H9 (cell line): Measurements from ENCODE around the gene TIMM9. TPM values are rescaled to one million over a fixed set of nuclear protein-coding genes. Genes with fewer than 3 reads are reported as not detected.

Experiments used
- DNase-seq: peaks from one replicate; pipeline ENCODE4 v3.0.0-alpha.2; 2017
- H2AFZ ChIP-seq: one replicate; pipeline ENCODE4 v1.6.1; 2013; ENCODE audit warnings: mild to moderate bottlenecking, low read length, control low read depth, moderate library complexity
- H2AK5ac ChIP-seq: 2 replicates; pipeline ENCODE4 v1.6.1; 2013; ENCODE audit warnings: low read length, control low read depth, mixed read lengths; ENCODE audit not compliant: insufficient read length
- H2BK120ac ChIP-seq: one replicate; pipeline ENCODE4 v1.6.1; 2013; ENCODE audit warnings: low read depth, mild to moderate bottlenecking, low read length, control low read depth, inconsistent platforms; ENCODE audit not compliant: poor library complexity, severe bottlenecking
- H2BK12ac ChIP-seq: 2 replicates; pipeline ENCODE4 v1.6.1; 2013; ENCODE audit warnings: low read length, control low read depth, mixed read lengths, low read depth; ENCODE audit not compliant: insufficient read length
- H2BK15ac ChIP-seq: 2 replicates; pipeline ENCODE4 v1.6.1; 2013; ENCODE audit warnings: low read depth, low read length, control low read depth
- H2BK20ac ChIP-seq: one replicate; pipeline ENCODE4 v1.6.1; 2013; ENCODE audit warnings: low read depth, mild to moderate bottlenecking, low read length, control low read depth, inconsistent platforms; ENCODE audit not compliant: poor library complexity, severe bottlenecking
- H2BK5ac ChIP-seq: 2 replicates; pipeline ENCODE4 v1.6.1; 2013; ENCODE audit warnings: low read length, control low read depth, mixed read lengths; ENCODE audit not compliant: insufficient read length
- H3K14ac ChIP-seq: 2 replicates; pipeline ENCODE4 v1.6.1; 2013; ENCODE audit warnings: low read length, control low read depth; ENCODE audit not compliant: insufficient read depth
- H3K18ac ChIP-seq: 2 replicates; pipeline ENCODE4 v1.6.1; 2013; ENCODE audit warnings: low read depth, mild to moderate bottlenecking, mixed read lengths, low read length, control low read depth; ENCODE audit not compliant: insufficient read length
- H3K23ac ChIP-seq: 2 replicates; pipeline ENCODE4 v1.6.1; 2013; ENCODE audit warnings: low read length, control low read depth, mixed read lengths, low read depth; ENCODE audit not compliant: insufficient read length
- H3K23me2 ChIP-seq: 2 replicates; pipeline ENCODE4 v1.6.1; 2013; ENCODE audit warnings: low read depth, mild to moderate bottlenecking, mixed read lengths, low read length, control low read depth; ENCODE audit not compliant: insufficient read length, poor library complexity, severe bottlenecking
- H3K27ac ChIP-seq: 2 replicates; pipeline ENCODE4 v1.5.1; 2013; ENCODE audit warnings: low read length, control low read depth, mixed read lengths, low read depth; ENCODE audit not compliant: insufficient read length
- H3K27me3 ChIP-seq: 2 replicates; pipeline ENCODE4 v1.6.1; 2013; ENCODE audit warnings: low read length, control low read depth, inconsistent platforms; ENCODE audit not compliant: insufficient read depth
- H3K4ac ChIP-seq: 2 replicates; pipeline ENCODE4 v1.6.1; 2013; ENCODE audit warnings: low read depth, mild to moderate bottlenecking, control low read depth, inconsistent platforms, low read length, moderate library complexity
- H3K4me1 ChIP-seq: 2 replicates; pipeline ENCODE4 v1.6.1; 2013; ENCODE audit warnings: low read length, control low read depth, inconsistent platforms; ENCODE audit not compliant: insufficient read depth
- H3K4me2 ChIP-seq: 2 replicates; pipeline ENCODE4 v1.6.1; 2013; ENCODE audit warnings: low read length, control low read depth, mixed read lengths; ENCODE audit not compliant: insufficient read length, insufficient read depth
- H3K56ac ChIP-seq: 2 replicates; pipeline ENCODE4 v1.6.1; 2013; ENCODE audit warnings: low read depth, mild to moderate bottlenecking, mixed read lengths, low read length, control low read depth; ENCODE audit not compliant: insufficient read length
- H3K79me1 ChIP-seq: 2 replicates; pipeline ENCODE4 v1.6.1; 2013; ENCODE audit warnings: low read depth, mild to moderate bottlenecking, moderate library complexity, low read length, control low read depth, inconsistent platforms; ENCODE audit not compliant: insufficient read depth, poor library complexity, severe bottlenecking
- H3K79me2 ChIP-seq: 2 replicates; pipeline ENCODE4 v1.6.1; 2013; ENCODE audit warnings: low read length, control low read depth, inconsistent platforms; ENCODE audit not compliant: insufficient read depth
- H3K9ac ChIP-seq: 2 replicates; pipeline ENCODE4 v1.6.1; 2013; ENCODE audit warnings: low read length, control low read depth, mixed read lengths; ENCODE audit not compliant: insufficient read length; ENCODE audit errors: extremely low read depth
- H3K9me3 ChIP-seq: one replicate; pipeline ENCODE4 v1.6.1; 2013; ENCODE audit warnings: low read depth, low read length, inconsistent platforms; ENCODE audit not compliant: control insufficient read depth
- H3T11ph ChIP-seq: one replicate; pipeline ENCODE4 v1.6.1; 2013; ENCODE audit warnings: mild to moderate bottlenecking, low read length, control low read depth, inconsistent platforms
- H4K20me1 ChIP-seq: one replicate; pipeline ENCODE4 v1.6.1; 2013; ENCODE audit not compliant: control insufficient read depth, insufficient read length, insufficient read depth
- H4K5ac ChIP-seq: 2 replicates; pipeline ENCODE4 v1.6.1; 2013; ENCODE audit warnings: low read depth, mild to moderate bottlenecking, mixed read lengths, low read length, control low read depth; ENCODE audit not compliant: insufficient read length
- H4K8ac ChIP-seq: replicated peaks from 2 replicates; pipeline ENCODE4 v1.6.1; 2013; ENCODE audit warnings: low read length, control low read depth, mixed read lengths, low read depth; ENCODE audit not compliant: insufficient read length
- H4K91ac ChIP-seq: 2 replicates; pipeline ENCODE4 v1.6.1; 2013; ENCODE audit warnings: low read depth, mild to moderate bottlenecking, moderate library complexity, mixed read lengths, low read length, control low read depth; ENCODE audit not compliant: insufficient read length
- H3K27ac Mint-ChIP-seq, 3 experiments: 2 replicates in 2 of 3; 3 replicates in 1 of 3; pipeline ENCODE4 v1.8.0; 2020 to 2021; ENCODE audit warnings: mixed read lengths in 3 of 3, mild to moderate bottlenecking in 1 of 3, moderate library complexity in 1 of 3
- H3K27me3 Mint-ChIP-seq: 2 replicates; pipeline ENCODE4 v1.8.0; 2021; ENCODE audit warnings: low read depth, mild to moderate bottlenecking, moderate library complexity, mixed read lengths
- H3K36me3 Mint-ChIP-seq, 3 experiments: 2 replicates in 2 of 3; 3 replicates in 1 of 3; pipeline ENCODE4 v1.8.0; 2020 to 2021; ENCODE audit warnings: low read depth in 3 of 3, mixed read lengths in 3 of 3; ENCODE audit not compliant: insufficient read depth in 1 of 3
- H3K4me1 Mint-ChIP-seq, 2 experiments: 2 replicates each; pipeline ENCODE4 v1.8.0; 2020; ENCODE audit warnings: mixed read lengths in 2 of 2
- H3K4me3 Mint-ChIP-seq, 2 experiments: 2 replicates in 1 of 2; 3 replicates in 1 of 2; pipeline ENCODE4 v1.8.0; 2020 to 2021; ENCODE audit warnings: mild to moderate bottlenecking in 2 of 2, mixed read lengths in 2 of 2, moderate library complexity in 1 of 2
- H3K9me3 Mint-ChIP-seq, 2 experiments: 2 replicates in 1 of 2; 3 replicates in 1 of 2; pipeline ENCODE4 v1.8.0; 2020; ENCODE audit warnings: mild to moderate bottlenecking in 2 of 2, mixed read lengths in 2 of 2, moderate library complexity in 1 of 2
- WGBS: extraction: QIAGEN DNeasy Blood & Tissue Kit; methylation state at CpG from one replicate; pipeline ENCODE4 v1.1.7; 2013; ENCODE audit warnings: missing lambda C conversion rate, low lambda C conversion rate, mixed read lengths; ENCODE audit not compliant: insufficient read length; ENCODE audit errors: extremely low coverage; 5-methylcytosine and 5-hydroxymethylcytosine counted together
- total RNA-seq: library from RNA; stranded (reverse); gene quantifications from 2 replicates; pipeline ENCODE4 v1.2.1, GENCODE V29; 2021
- TF ChIP-seq, protein P1 (sequence below): fragments of 200-600 bp; sonication (generic); conservative IDR thresholded peaks from 3 replicates; pipeline ENCODE4 v1.8.0; 2021; ENCODE audit warnings: antibody characterized with exemption, mild to moderate bottlenecking

Gene TIMM9
- total RNA-seq, 1 experiment from 2014 or later = 51.4 TPM

GRCh38 chr14:58439476-58439875, 12.1 kb upstream of the TIMM9 start:
- no CpG with 5 or more reads among the region's 5 CpGs for WGBS
- Histone ChIP-seq H3K9me3 (no peaks in the 10 kb centered on the region), H3T11ph (no peak overlapping the region), H3K27me3 (no peaks in the 10 kb centered on the region), H2BK20ac (no peak overlapping the region), H3K14ac (no peak overlapping the region), H2AFZ (no peak overlapping the region), H3K4me2 (no peak overlapping the region), H3K23me2 (no peaks in the 10 kb centered on the region), H3K4me1 (no peaks in the 10 kb centered on the region), H4K20me1 (no peaks in the 10 kb centered on the region), H4K8ac (no peak overlapping the region), H2BK5ac (no peak overlapping the region), H3K4ac (no peak overlapping the region), H3K56ac (no peak overlapping the region), H3K79me1 (no peaks in the 10 kb centered on the region), H3K79me2 (no peaks in the 10 kb centered on the region), H2BK12ac (no peak overlapping the region), H2AK5ac (no peak overlapping the region), H3K23ac (no peak overlapping the region), H2BK120ac (no peak overlapping the region), H2BK15ac (no peak overlapping the region), H3K18ac (no peak overlapping the region), H4K91ac (no peak overlapping the region), H3K27ac (no peak overlapping the region), H4K5ac (no peak overlapping the region), H3K9ac (no peak overlapping the region)
- Mint-ChIP-seq H3K36me3 (peaks cover 3 to 32% (median 26%) of the 10 kb centered on the region in 3 experiments; a peak in 5 of 7 replicates), H3K4me3 (no peak overlapping the region), H3K27me3 (no peaks in the 10 kb centered on the region), H3K27ac (no peak overlapping the region), H3K4me1 (no peaks in the 10 kb centered on the region), H3K9me3 (no peaks in the 10 kb centered on the region)
- TF ChIP-seq, protein P1, sequence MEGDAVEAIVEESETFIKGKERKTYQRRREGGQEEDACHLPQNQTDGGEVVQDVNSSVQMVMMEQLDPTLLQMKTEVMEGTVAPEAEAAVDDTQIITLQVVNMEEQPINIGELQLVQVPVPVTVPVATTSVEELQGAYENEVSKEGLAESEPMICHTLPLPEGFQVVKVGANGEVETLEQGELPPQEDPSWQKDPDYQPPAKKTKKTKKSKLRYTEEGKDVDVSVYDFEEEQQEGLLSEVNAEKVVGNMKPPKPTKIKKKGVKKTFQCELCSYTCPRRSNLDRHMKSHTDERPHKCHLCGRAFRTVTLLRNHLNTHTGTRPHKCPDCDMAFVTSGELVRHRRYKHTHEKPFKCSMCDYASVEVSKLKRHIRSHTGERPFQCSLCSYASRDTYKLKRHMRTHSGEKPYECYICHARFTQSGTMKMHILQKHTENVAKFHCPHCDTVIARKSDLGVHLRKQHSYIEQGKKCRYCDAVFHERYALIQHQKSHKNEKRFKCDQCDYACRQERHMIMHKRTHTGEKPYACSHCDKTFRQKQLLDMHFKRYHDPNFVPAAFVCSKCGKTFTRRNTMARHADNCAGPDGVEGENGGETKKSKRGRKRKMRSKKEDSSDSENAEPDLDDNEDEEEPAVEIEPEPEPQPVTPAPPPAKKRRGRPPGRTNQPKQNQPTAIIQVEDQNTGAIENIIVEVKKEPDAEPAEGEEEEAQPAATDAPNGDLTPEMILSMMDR = no peak
- no peak for DNase-seq
